Stimulated activated CD4-positive, alpha-beta T cell treated with anti-CD3 and anti-CD28 coated beads, Interleukin-2, amount 100 ng/mL, for 24 hours (primary cell): ENCODE data around the gene CNFN.
"Not testable (repeated sequence)": the region's sequence is repeated elsewhere in the genome, so short reads cannot be mapped to it uniquely, and the experiment has no call there.

Source experiments
- DNase-seq, 2 donors: peaks; one replicate each; pipeline ENCODE4 v3.0.0-alpha.2; 2020

The CNFN gene

GRCh38 chr19:42345191-42345812 lies 44.8 kb downstream of the CNFN start:
- DNase-seq: no peak

- DNase-seq: no peak
Observed at GRCh38 chr19:42344336-42344893, 45.7 kb downstream of the CNFN start.

GRCh38 chr19:42343344-42344110 lies 46.6 kb downstream of the CNFN start:
- no peak for DNase-seq

- DNase-seq: not testable (repeated sequence)
Observed at GRCh38 chr19:42339922-42340321, 50.2 kb downstream of the CNFN start.

- DNase-seq: not testable (repeated sequence)
Observed at GRCh38 chr19:42339126-42339860, 50.8 kb downstream of the CNFN start.
